Activated CD4-positive, alpha-beta T cell treated with anti-CD3 and anti-CD28 coated beads for 36 hours (primary cell): ENCODE results near the gene DOK3. TPM values are rescaled to one million over a fixed set of nuclear protein-coding genes. Genes with fewer than 3 reads are reported as not detected.

Experiments used
- ATAC-seq: fragments of 200-7000 bp; cut with Tn5 transposase; one replicate; pipeline ENCODE4 v1.10.0; 2021; ENCODE audit warnings: mild to moderate bottlenecking, moderate library complexity
- CTCF ChIA-PET: fragments of 350-600 bp; sonication (Branson Sonifier 250); formaldehyde crosslinking; loops from one replicate; lab custom pipeline; 2021; ENCODE audit warnings: antibody characterized with exemption; lab: Charles Lee
- POLR2A ChIA-PET: fragments of 350-600 bp; sonication (Branson Sonifier 250); formaldehyde crosslinking; loops from one replicate; lab custom pipeline; 2021; ENCODE audit warnings: antibody characterized with exemption, inconsistent platforms; lab: Charles Lee
- DNase-seq: peaks from one replicate; pipeline ENCODE4 v3.0.0-alpha.2; 2020
- H3K27ac Mint-ChIP-seq: one replicate; pipeline ENCODE4 v1.8.0; 2021; ENCODE audit warnings: mixed read lengths
- H3K27me3 Mint-ChIP-seq: one replicate; pipeline ENCODE4 v1.8.0; 2021; ENCODE audit warnings: mixed read lengths
- H3K36me3 Mint-ChIP-seq: one replicate; pipeline ENCODE4 v1.8.0; 2021; ENCODE audit warnings: low read depth, mixed read lengths
- H3K4me1 Mint-ChIP-seq: one replicate; pipeline ENCODE4 v1.8.0; 2021; ENCODE audit warnings: mixed read lengths
- H3K4me3 Mint-ChIP-seq: one replicate; pipeline ENCODE4 v1.8.0; 2021; ENCODE audit warnings: mild to moderate bottlenecking, moderate library complexity, mixed read lengths
- H3K9me3 Mint-ChIP-seq: one replicate; pipeline ENCODE4 v1.8.0; 2021; ENCODE audit warnings: low read depth, mixed read lengths
- intact Hi-C, 2 experiments: fragments of 100-400 bp; cut with DNase I in 1 of 2; cut with micrococcal nuclease in 1 of 2; formaldehyde crosslinking; loops; one replicate each; pipeline versions ENCODE4 v1.14.2 to v1.15.1; 2022 to 2024; cut with DNase I, micrococcal nuclease
- total RNA-seq, 2 experiments: library from RNA; stranded (reverse); gene quantifications; one replicate each; pipeline ENCODE4 v1.2.3, GENCODE V29; 2021

DOK3 gene
- total RNA-seq, 2 experiments from 2014 or later, result 4.2 to 4.8 TPM

DNA sequence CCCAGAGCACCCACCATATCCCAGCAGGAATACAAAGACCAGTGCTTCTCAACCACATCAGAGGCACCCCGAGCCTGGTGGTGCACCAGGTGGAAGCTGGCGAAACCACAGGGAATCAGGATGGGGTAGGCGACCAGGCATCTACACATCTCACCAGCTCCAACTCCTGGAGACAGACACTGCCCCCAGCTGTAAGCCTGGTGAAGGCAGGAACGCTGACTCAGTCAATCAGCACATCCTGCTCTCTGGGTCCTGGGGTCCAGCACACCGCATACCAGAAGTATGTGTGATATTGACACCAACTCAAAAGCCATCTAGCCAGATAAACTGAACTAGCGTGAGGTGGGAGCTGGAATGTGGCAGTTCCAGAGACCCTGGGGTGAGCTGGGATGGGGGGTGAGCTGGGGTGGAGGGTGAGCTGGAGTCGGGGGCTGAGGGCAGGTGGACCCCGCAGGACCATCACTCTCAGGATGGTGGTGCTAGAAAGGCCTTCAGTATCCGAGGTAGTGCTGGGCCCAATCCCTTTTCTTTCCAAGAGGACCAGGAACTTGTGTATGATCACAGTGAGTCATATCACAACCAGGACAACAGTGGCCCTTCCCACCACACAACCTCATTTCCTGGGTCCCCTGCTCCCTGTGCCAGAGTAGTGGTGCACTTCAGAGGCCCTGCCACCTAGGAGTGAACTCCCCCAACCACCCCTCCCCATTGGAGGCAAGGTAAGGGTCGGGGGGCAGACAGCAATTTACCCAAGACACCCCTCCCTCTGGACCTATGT lies 38.7 kb downstream of the DOK3 start:
- CTCF ChIA-PET, result interaction anchor here (0.9 to 1.1 kb wide), 4 partner anchors 10 to 39 kb away, joined by 3 to 5 read pairs (median 4); no protein-coding TSS in a partner anchor
- peaks cover 4% of the 10 kb centered on the region for H3K27me3 Mint-ChIP-seq
- peaks cover 3% of the 10 kb centered on the region for H3K36me3 Mint-ChIP-seq
- ATAC-seq (no peak), DNase-seq (no peak)
- POLR2A ChIA-PET, result no interaction called here
- H3K4me1 Mint-ChIP-seq, result peaks cover 19% of the 10 kb centered on the region
- H3K27ac Mint-ChIP-seq, result no peak overlapping the region
- intact Hi-C loops, result no loop called here
- H3K4me3 Mint-ChIP-seq, result no peak overlapping the region
- no peaks in the 10 kb centered on the region for H3K9me3 Mint-ChIP-seq

DNA sequence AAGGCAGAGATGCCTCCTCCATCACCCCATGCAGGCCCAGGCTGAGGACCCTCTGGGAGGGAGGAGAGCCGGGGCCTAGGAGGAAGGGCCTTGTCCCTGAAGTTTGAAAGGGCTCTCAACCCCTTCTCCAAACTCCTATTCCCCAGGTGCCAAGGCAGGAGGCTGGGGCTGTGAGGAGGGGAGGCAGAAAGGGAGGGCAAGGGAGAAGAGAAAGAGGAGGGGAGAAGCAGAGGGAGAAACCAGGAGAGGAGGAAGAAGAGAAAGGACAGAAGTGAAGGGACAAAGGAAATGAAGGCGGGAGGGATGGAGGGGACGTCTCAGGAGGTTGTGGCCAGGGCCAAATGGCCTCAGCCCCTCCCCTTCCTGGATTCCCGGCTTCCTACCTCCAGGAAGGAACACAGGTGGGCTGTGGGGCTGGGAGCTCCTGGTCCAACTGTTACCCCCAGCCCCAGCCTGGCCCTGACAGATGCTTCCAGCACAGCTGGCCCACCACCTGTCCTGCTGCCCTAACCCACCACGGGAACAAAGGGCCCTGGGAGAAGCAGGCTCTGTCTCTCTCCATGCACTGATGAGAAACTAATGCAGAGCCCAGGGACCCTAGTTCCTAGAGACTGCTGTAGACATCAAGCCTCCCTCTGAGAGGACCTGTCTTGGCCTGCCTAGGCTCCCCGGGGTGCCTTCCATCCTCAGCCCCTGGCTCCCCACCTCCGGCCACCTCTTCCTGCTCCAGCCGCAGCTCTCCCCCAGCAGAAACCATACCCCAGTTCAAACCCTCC lies 39.7 kb downstream of the DOK3 start:
- no peaks in the 10 kb centered on the region for H3K9me3 Mint-ChIP-seq
- DNase-seq, result no peak
- peaks cover 11% of the 10 kb centered on the region for H3K36me3 Mint-ChIP-seq
- no peak overlapping the region for H3K4me3 Mint-ChIP-seq
- ChIA-PET POLR2A (no interaction called here), CTCF (interaction anchor here (0.9 to 1.6 kb wide), 4 partner anchors 13 to 79 kb away, joined by 3 to 5 read pairs (median 4); no protein-coding TSS in a partner anchor)
- H3K27me3 Mint-ChIP-seq, result peaks cover 4% of the 10 kb centered on the region
- peaks cover 10% of the 10 kb centered on the region for H3K4me1 Mint-ChIP-seq
- no peak overlapping the region for H3K27ac Mint-ChIP-seq
- no peak for ATAC-seq
- intact Hi-C loops, result no loop called here

DNA sequence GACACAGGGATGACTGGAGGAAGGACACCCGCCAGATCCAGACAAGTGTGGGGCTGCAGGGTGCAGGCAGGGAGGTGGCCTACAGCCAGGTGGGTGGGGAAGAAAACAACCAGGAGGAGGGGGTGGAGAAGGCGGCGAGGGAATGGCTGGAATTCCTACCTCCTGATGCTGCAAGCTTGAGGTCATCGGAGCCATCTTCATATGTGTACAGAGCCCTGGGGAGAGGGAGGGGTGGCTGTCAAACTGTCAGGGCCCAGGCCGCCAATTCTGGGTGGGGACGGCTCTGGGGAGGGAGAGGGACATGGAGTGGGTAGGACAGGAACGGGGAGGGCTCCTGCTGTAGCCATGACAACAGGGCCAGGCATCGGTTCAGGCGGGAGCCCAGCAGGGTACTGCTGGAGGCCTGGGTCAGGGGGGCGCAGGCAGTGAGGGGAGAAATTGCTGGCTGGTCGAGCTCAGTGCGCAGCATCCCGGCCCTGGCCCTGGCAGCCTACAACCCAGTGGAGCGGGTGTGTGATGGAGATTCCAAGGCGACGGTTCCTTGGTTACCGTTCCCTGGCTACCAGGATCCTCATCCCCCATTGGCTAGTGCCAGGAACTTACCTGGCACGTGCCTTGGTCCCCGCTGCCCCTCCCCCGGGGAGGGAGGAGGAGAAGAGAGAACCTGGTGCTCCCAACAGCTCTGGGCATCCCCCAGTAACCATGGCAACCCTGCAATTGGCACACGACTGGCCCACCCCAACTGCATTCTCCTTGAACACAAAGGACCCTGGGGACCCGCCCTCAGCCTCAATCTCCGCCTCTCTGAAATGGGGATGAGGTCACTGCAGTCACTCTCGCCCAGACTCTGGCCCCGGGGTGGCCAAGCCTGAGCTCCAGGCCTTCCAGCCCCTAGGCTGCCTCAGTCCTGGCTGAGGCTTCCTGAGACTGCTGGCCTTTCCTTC lies 40.7 kb downstream of the DOK3 start:
- DNase-seq (no peak), ATAC-seq (no peak)
- POLR2A ChIA-PET, result no interaction called here
- no peak overlapping the region for H3K4me3 Mint-ChIP-seq
- no peaks in the 10 kb centered on the region for H3K9me3 Mint-ChIP-seq
- peaks cover 6% of the 10 kb centered on the region for H3K4me1 Mint-ChIP-seq
- H3K36me3 Mint-ChIP-seq, result peaks cover 10% of the 10 kb centered on the region
- H3K27ac Mint-ChIP-seq, result no peak overlapping the region
- intact Hi-C loops, result no loop called here
- CTCF ChIA-PET, result interaction anchor here (0.6 to 1.6 kb wide), 3 partner anchors 12 to 80 kb away, joined by 3 to 5 read pairs (median 4); no protein-coding TSS in a partner anchor
- peaks cover 2% of the 10 kb centered on the region for H3K27me3 Mint-ChIP-seq

DNA sequence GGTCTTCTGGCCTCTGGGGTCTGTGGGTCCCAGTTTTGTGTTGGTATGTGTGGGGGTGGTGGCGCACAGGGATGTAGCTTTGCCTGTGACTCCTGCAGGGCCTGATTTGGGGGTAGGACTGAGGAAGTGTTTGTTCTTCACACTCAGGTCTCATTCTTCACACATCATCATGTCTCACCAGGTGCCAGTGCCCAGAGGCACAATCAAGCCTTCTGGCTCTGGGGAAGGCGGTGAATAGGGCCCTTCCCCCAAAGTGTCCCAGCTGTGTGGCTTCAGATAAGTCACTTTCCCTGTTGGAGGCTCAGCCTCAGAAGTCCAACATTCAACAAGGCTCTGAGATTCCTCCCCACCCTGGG lies 41.3 kb downstream of the DOK3 start:
- CTCF ChIA-PET, result interaction anchor here (0.6 kb wide), 1 partner anchor 79 kb away, joined by 3 read pairs; no protein-coding TSS in a partner anchor
- Mint-ChIP-seq H3K27me3 (no peaks in the 10 kb centered on the region), H3K4me3 (no peak overlapping the region), H3K36me3 (peaks cover 9% of the 10 kb centered on the region), H3K9me3 (no peaks in the 10 kb centered on the region), H3K4me1 (peaks cover 5% of the 10 kb centered on the region), H3K27ac (no peak overlapping the region)
- DNase-seq, result no peak
- POLR2A ChIA-PET, result no interaction called here
- ATAC-seq, result no peak
- intact Hi-C loops, result no loop called here

DNA sequence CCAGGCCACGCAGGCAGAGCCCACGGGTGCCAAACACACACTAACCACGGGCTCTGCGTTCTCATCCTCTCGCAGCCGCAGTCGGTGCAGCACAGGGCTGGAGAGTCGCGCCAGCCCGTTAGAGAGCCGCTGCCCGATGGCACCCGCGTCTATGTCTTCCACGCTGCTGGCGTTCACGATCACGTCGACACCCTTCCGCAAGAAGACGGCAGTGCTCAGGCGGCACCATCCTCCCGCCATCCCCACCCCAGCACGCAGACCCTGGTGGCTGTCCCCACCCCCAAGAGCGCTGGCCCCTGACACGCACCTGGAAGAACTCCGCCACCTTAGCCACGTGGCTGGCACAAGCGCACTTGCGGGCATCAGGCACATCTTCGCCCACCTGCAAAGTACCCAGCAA lies 42.2 kb downstream of the DOK3 start:
- H3K9me3 Mint-ChIP-seq, result no peaks in the 10 kb centered on the region
- POLR2A ChIA-PET, result interaction anchor here (0.5 kb wide), 1 partner anchor 10 kb away, joined by 3 read pairs; no protein-coding TSS in a partner anchor
- peaks cover 5% of the 10 kb centered on the region for H3K4me1 Mint-ChIP-seq
- ATAC-seq (no peak), DNase-seq (no peak)
- H3K4me3 Mint-ChIP-seq, result no peak overlapping the region
- H3K27ac Mint-ChIP-seq, result no peak overlapping the region
- H3K36me3 Mint-ChIP-seq, result peaks cover 9% of the 10 kb centered on the region
- intact Hi-C loops, result no loop called here
- CTCF ChIA-PET, result no interaction called here
- H3K27me3 Mint-ChIP-seq, result no peaks in the 10 kb centered on the region

DNA sequence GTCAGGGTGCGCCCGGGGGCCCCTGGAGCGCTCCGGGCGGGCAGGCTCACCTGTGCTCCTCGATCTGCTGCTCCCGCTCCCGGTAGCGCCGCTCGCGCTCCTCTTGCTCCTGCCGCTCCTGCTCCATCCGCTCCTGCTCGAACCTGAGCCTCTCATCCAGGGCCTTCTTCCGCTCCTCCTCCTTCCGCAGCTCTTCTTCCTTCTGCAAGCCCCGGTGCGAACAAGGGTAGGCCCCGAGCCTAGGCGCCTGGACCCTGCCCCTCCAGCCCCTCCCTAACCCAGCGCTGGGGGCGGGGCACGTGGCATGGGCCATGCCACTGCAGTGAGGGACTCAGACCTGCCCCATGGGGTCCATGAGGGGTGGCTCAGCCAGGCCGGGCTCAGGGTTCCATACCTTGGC lies 42.8 kb downstream of the DOK3 start:
- POLR2A ChIA-PET, result no interaction called here
- peaks cover 9% of the 10 kb centered on the region for H3K36me3 Mint-ChIP-seq
- no peak overlapping the region for H3K4me3 Mint-ChIP-seq
- ATAC-seq, result no peak
- CTCF ChIA-PET, result no interaction called here
- H3K27me3 Mint-ChIP-seq, result no peaks in the 10 kb centered on the region
- H3K27ac Mint-ChIP-seq, result no peak overlapping the region
- intact Hi-C loops, result no loop called here
- H3K4me1 Mint-ChIP-seq, result peaks cover 10% of the 10 kb centered on the region
- no peaks in the 10 kb centered on the region for H3K9me3 Mint-ChIP-seq
- DNase-seq, result no peak

DNA sequence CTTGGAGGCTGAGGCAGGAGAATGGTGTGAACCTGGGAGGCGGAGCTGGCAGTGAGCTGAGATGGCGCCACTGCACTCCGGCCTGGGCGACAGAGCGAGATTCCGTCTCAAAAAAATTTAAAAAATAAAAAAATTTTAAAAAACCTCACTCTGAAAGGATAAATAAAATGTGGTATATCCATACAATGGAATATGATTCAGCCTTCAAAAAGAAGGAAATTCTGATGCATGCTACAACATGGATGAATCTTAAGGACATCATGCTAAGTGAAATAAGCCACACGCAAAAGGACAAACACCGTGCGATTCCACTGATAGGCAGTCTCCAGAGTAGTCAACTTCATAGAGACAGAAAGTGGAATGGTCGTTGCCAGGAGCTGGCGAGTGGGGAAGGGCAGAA lies 44.6 kb downstream of the DOK3 start:
- DNase-seq (no peak), ATAC-seq (no peak)
- no peaks in the 10 kb centered on the region for H3K27me3 Mint-ChIP-seq
- POLR2A ChIA-PET, result no interaction called here
- H3K36me3 Mint-ChIP-seq, result peaks cover 9% of the 10 kb centered on the region
- intact Hi-C loops, result no loop called here
- no peaks in the 10 kb centered on the region for H3K9me3 Mint-ChIP-seq
- CTCF ChIA-PET, result interaction anchor here (2.1 kb wide), 1 partner anchor 10 kb away, joined by 9 read pairs; no protein-coding TSS in a partner anchor
- peaks cover 5% of the 10 kb centered on the region for H3K4me1 Mint-ChIP-seq
- H3K27ac Mint-ChIP-seq, result no peak overlapping the region
- H3K4me3 Mint-ChIP-seq, result no peak overlapping the region

DNA sequence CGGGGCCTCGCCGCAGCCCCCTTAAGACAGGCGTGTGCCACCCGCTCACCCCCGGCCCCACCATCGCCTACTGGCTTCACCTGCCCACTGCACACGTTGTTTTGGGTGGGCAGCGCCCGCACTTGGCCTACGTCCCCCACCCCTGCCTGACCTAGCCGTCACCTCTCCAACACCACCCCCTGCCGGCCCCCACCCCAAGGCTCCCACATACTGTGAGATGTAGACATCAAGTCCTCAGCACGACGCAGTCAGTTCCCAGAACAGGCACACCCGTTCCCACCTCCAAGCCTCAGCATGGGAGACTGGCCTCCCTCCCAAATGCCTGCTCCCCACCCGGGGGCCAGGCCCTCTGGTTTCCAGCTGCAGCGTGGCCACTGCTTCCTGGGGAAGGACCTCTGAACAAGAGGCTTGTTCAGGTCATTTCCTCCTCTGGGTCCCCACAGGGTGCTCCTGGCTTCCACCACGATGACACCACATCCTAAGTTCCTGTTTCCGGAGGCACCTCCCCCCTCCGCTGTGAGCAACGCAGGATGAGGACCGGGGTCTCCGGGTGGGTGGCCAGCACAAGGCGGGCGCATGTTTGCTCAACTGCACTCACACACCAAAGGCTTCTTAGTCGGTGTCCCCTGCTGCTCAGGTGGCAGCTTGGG lies 47.5 kb downstream of the DOK3 start:
- DNase-seq (no peak), ATAC-seq (no peak)
- intact Hi-C loops, result no loop called here
- H3K27ac Mint-ChIP-seq, result no peak overlapping the region
- ChIA-PET POLR2A (no interaction called here), CTCF (interaction anchor here (1.9 kb wide), 1 partner anchor 14 kb away, joined by 6 read pairs; no protein-coding TSS in a partner anchor)
- peaks cover 9% of the 10 kb centered on the region for H3K4me1 Mint-ChIP-seq
- H3K4me3 Mint-ChIP-seq, result no peak overlapping the region
- peaks cover 12% of the 10 kb centered on the region for H3K36me3 Mint-ChIP-seq
- no peaks in the 10 kb centered on the region for H3K27me3 Mint-ChIP-seq
- H3K9me3 Mint-ChIP-seq, result no peaks in the 10 kb centered on the region

DNA sequence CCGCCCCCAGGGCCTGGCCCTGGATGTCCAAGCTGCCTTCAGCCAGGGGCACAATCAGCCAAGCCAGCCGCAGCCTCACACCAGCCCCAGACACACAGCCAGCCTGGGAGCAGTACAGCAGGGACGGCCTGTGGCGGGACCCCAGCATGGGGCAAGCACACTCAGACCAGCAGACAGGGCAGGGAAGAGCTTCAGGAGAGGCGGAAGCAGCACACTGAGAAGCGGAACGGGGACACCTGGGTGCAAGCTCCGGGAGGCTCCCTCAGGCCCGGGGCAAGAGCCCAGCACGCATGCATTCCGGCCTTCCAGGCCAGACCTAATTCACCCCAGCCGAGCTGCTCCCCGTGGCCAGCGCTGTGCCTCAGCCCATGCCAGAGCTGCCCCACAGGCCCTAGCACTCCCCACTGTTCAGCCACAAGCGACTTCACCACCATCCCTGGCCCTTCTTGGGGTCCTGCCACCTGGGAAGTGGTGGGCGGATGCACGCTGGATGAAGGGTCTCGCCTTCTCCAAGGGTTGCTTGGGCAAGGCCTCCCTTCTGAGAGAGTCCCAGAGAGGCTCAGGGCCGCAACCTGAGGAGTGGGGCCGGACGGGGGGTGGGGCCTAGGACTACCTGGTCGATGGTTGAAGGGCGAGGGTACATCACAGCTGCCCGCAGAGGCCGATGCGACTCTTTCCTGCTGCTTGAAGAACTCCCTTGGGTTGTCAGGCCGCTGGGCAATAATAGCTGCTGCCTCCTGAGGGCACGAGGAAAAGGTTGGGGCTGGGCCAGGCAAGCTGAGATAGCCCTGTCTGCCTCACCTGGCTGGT lies 49.6 kb downstream of the DOK3 start:
- H3K27me3 Mint-ChIP-seq, result no peaks in the 10 kb centered on the region

DNA sequence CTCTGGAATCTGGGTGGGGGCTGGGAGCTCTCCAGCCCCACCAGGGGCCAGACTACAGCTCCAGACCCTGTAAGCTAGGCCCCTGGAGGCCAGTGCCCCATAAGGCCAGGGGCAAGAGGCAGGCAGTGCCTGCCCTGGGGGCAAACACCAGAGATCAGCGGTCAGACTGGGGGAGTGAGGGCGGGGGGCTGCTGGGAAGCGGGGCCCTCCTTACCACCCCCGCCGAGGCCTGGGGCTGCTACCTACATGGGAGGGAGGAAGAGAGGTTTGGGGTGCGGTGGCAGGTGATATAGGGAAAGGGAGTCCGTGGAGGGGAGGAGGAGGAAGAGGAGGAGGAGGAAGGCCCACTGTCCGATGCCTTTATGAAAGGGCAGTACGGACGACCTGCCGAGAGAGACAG lies 50.3 kb downstream of the DOK3 start:
- Mint-ChIP-seq H3K36me3 (peaks cover 5% of the 10 kb centered on the region), H3K9me3 (no peaks in the 10 kb centered on the region), H3K27me3 (no peaks in the 10 kb centered on the region), H3K27ac (no peak overlapping the region), H3K4me1 (peaks cover 14% of the 10 kb centered on the region), H3K4me3 (no peak overlapping the region)
- no peak for ATAC-seq
- POLR2A ChIA-PET, result no interaction called here
- DNase-seq, result no peak
- intact Hi-C loops, result no loop called here
- CTCF ChIA-PET, result interaction anchor here (0.6 to 8.0 kb wide), 4 partner anchors 14 to 346 kb away, joined by 3 to 188 read pairs (median 24); partner anchors contain the start of gene PFN3

More for the DNA sequence above, 49.6 kb downstream of the DOK3 start:
- H3K27ac Mint-ChIP-seq, result no peak overlapping the region
- ChIA-PET CTCF (interaction anchor here (0.6 to 1.0 kb wide), 5 partner anchors 15 to 346 kb away, joined by 3 to 6 read pairs (median 3); no protein-coding TSS in a partner anchor), POLR2A (no interaction called here)
- no peaks in the 10 kb centered on the region for H3K9me3 Mint-ChIP-seq
- intact Hi-C loops, result no loop called here
- peaks cover 14% of the 10 kb centered on the region for H3K4me1 Mint-ChIP-seq
- ATAC-seq, result no peak
- peaks cover 5% of the 10 kb centered on the region for H3K36me3 Mint-ChIP-seq
- DNase-seq, result no peak
- H3K4me3 Mint-ChIP-seq, result no peak overlapping the region
